Erythroblast (primary cell): ENCODE data around the gene GLIPR1.
"Not testable (repeated sequence)": the region's sequence is repeated elsewhere in the genome, so short reads cannot be mapped to it uniquely, and the experiment has no call there.

Source experiments
- DNase-seq, 2 experiments: peaks; one replicate each; lab custom pipeline; 2025; lab: John Stamatoyannopoulos, UW
- GATA1 ChIP-seq: IDR thresholded peaks from 2 replicates; pipeline ENCODE4 v1.6.1; 2011; ENCODE audit warnings: low read depth, mild to moderate bottlenecking, control low read depth, low read length, moderate library complexity
- POLR2A ChIP-seq: IDR thresholded peaks from 2 replicates; pipeline ENCODE4 v1.6.1; 2011; ENCODE audit warnings: mild to moderate bottlenecking, low read length

Gene GLIPR1

GRCh38 chr12:75511116-75512048 lies 30.8 kb downstream of the GLIPR1 start, which contains the start of gene KRR1:
TSS of gene KRR1 (minus strand) at chr12:75511609. CDS start at chr12:75511597, 12 bp downstream.
- peak; percentile 95 to 98 for DNase-seq
- TF ChIP-seq GATA1, result no peak
- TF ChIP-seq POLR2A, result peak; percentile 92

DNA sequence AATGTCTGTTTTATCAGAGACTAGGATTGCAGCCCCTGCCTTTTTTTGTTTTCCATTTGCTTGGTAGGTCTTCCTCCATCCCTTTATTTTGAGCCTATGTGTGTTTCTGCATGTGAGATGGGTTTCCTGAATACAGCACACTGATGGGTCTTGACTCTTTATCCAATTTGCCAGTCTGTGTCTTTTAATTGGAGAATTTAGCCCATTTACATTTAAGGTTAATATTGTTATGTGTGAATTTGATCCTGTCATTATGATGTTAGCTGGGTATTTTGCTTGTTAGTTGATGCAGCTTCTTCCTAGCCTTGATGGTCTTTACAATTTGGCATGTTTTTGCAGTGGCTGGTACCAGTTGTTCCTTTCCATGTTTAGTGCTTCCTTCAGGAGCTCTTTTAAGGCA lies 40.7 kb downstream of the GLIPR1 start:
- DNase-seq, result not testable (repeated sequence)

- not testable (repeated sequence) for DNase-seq
Observed at GRCh38 chr12:75522124-75522523, 41.6 kb downstream of the GLIPR1 start.

DNA sequence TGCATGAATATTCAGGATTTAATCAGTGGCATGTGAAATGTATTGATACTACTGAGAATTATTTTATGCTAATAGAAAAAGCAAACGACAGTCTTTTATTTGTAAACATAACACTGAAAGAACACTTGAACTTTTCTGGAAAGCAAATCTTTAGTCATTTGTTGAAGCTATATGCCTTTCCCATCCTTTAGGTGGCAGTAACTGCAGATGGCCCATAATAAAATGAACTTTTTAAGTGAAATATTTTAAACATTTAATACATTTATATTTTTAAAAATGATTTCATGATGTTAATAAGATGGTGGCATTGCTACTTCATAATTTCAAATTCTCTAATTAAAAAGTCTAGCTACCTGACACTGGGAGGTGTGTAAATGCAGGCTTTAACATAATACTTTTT lies 44.7 kb downstream of the GLIPR1 start:
- DNase-seq, result no peak
- TF ChIP-seq POLR2A (no peak), GATA1 (no peak)

DNA sequence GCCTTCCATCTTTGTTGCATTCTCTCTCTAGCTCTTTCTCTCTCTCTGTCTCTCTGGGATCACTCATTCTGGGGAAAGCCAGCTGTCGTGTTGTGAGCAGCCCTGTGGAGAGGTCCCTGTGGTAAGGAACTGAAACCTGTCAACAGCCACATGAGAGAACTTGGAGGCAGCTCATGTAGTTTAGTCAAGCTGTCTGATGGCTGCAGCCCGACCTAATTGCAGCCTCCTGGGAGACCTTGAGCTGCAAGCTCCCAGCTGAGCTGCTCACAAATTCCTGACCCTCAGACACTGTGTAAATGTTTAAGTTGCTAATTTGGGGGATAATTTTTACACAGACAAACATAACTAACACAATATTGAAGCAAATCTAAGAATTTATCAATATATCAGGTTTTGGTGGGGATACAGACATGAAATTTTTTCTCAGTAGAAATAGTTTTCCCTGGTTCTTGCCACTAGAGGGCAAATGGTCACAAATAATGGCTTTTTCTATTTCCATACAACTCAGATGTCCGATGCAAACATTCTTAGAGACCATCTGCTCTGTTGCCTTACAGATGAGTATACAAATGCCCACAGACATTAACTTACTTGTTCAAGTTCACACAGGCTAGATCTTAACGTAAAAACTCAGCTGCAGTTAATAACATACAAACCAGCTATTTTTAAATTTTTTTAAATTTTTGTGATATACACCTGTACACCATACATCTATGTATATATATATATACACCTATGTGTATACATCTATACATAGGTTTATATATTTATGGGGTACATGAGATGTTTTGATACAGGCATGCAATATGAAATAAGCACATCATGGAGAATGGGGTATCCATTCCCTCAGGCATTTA lies 46.3 kb downstream of the GLIPR1 start:
- peak; percentile 42 to 59 for DNase-seq
- no peak for TF ChIP-seq POLR2A
- no peak for TF ChIP-seq GATA1

DNA sequence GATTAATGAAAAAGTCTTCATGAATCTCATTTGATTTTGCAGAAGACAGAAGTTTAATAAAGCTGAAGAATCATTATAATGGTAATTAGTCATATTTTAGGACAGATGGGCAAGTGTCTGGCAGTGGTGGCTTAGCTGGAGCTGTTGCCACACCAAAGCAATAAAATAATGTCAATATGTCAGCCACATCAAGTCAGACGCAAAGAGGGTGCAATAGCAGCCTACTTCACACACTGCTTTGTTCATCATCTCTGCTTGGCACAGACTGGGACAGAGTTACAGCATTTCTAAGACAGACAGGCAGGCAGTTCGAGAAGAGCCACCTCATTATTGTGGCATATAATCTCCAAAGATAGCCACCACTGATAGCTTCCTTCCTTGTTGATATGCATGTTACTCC lies 47.7 kb downstream of the GLIPR1 start:
- DNase-seq, result no peak
- TF ChIP-seq GATA1 (no peak), POLR2A (no peak)

DNA sequence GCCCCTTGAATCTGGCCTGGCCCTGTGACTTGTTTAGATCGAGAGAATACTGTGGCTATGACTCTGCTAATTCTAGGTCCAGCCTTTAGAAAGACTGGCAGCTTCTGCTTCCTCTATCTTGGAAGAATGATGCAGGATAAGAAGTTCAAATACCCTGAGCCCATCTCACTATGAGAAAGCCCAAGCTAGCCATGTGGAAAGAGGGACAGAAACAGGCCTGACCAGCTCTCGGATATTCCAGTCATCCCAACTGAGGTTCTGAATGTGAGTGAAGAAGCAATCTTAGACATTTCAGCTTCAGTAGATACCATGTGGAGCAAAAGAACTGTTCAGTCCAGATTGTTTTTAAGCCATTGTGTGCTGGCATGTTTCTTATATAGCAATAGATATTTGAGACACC lies 48.1 kb downstream of the GLIPR1 start:
- DNase-seq, result no peak
- no peak for TF ChIP-seq POLR2A
- TF ChIP-seq GATA1, result no peak

- no peak for DNase-seq
- TF ChIP-seq GATA1 (no peak), POLR2A (no peak)
Observed at GRCh38 chr12:75529316-75529715, 48.8 kb downstream of the GLIPR1 start.

DNA sequence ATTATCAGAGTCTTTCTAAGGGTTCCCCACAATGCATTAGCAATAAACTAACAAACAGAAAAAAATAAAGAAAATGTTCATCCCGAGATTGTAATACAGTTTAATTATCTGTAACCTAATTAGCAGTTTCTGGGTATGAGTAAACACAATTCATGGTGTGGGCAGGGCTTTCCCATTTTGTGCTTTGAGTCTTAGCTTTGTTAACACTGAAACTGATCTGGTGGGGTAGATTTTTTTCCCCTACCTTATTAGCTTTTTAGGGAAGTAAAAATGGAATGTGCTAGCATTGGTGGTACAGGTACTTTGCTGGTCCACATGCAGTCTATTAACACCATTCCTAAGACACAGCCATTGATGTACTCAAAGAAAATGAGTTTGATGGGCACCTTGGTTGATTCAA lies 49.3 kb downstream of the GLIPR1 start:
- DNase-seq, result no peak
- TF ChIP-seq GATA1 (no peak), POLR2A (no peak)

DNA sequence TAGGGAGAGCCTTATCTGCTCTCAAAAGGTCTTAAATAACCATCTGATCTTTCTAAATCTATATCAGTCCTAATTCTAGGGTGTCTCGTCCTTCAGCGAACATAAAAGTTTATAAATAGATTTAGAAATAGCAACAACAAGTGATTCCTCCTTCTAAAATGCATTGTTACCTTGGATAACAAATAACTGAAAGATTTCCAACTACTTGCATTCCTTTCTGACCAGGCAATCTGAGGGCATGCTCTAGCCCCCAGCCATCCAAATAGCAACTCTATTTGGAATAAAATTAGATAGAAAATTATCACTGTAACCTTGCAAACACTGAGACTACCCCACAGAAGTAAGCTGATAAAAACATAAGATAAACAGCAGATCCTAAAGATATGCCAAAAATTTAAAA lies 52.7 kb downstream of the GLIPR1 start:
- DNase-seq, result no peak
- TF ChIP-seq POLR2A (no peak), GATA1 (no peak)

DNA sequence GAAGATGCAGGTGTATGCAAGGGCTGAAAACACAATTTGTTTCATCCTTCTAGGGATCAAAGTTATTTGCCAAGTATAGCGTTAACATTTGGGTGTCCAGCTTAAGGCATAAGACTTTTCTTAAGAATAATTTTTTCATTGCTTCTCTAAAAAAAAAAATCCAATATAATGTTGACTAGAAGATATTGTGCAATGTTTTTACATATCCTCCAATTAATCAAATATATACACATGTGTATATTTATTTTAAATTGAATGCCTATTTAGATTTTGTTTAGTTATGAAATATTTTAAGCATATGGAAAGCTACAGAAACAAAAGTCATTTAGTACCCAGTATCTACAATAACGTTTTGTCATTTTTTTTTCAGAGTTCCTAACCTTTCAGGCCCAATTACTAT lies 59.3 kb downstream of the GLIPR1 start:
- DNase-seq, result no peak
- no peak for TF ChIP-seq POLR2A
- no peak for TF ChIP-seq GATA1

GRCh38 chr12:75542942-75543341 lies 62.4 kb downstream of the GLIPR1 start:
- no peak for DNase-seq
- TF ChIP-seq POLR2A (no peak), GATA1 (no peak)

GRCh38 chr12:75543529-75543928 lies 63.0 kb downstream of the GLIPR1 start:
- TF ChIP-seq POLR2A (no peak), GATA1 (no peak)
- no peak for DNase-seq

- no peak for DNase-seq
- no peak for TF ChIP-seq POLR2A
- TF ChIP-seq GATA1, result no peak
Observed at GRCh38 chr12:75545636-75546035, 65.1 kb downstream of the GLIPR1 start.
